ENCODE data around the gene RAVER2.

RAVER2 gene

DNA sequence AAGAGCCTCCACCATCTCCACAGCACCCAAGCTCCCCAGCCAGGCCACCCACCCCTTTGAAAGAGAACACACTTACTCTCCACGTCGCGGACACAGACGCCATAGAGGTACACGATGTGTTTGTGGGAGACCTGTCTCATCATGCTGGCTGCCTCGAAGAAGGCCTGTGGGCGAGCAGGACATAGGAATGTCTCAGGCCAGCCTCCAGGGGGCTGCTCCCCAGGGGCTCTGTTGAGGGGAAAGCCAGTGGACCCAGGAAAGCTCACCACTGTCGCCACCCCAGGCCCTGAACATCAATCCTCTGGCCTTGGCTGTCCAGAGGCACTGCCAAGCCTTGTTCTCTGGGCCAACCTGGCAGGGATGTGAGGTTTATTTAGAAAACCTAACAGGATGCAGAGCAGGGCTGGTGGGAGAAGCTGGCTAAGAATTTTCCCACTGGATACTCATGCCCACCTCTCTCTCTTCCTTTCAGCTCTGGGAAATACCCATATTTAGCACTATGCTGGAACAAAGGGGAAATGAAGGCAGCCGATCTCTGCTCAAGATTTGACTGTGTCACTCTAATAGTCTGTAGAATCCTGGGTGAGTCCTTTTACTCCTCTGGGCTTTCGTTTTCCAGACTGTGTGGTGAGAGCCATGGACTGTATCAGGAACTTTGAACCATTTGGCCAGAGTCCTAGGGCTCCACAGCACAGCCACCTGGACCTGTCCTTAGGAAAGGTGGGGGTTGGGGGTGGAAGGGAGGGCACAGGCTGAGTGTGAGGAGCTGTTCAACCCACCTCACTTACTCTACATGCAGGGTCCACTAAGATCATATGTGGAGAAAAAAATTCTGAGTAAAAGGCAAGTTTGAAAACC lies 101.9 kb downstream of the RAVER2 start:
- DNase-seq (ENCODE audit: low spot score): no peak

GRCh38 chr1:64847666-64848065 lies 102.8 kb downstream of the RAVER2 start:
- no peak for DNase-seq (ENCODE audit: low spot score)

DNA sequence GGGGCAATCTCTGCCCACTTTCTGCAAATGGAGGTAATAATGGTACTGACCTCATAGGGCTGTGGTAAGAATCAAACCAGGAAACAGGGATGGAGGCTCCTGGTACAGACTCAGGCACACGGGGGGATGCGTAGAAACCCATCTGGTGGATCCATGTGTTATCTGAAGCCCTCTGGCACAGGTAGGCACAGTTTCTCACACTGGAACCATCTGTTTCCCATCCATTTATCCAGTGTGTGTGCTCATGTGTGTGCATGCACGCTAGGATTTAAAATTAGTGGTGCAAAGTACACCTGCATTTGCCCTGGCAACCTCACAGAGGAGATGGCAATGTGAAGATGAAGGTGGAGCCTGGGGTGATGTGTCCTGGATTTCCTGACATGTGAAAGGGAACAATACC lies 103.3 kb downstream of the RAVER2 start:
- no peak for DNase-seq (ENCODE audit: low spot score)

DNA sequence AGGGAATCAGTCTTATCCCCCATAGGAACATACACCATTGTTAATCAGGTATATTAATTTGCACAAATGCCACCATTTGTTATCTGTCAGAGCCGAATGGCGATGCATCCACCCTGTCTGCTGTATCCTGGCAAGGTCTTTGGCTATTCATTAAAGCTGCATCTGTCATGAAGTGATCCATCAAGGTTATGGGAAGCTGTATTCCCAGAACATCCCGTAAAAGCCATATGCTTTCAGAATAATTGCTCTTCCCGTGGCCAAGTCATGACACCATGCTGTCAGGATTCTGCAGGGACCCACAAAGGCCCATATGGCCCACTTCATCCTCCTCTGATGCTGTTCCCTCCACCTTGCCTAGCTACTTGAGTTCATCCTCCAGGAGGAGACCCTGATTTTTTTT lies 103.9 kb downstream of the RAVER2 start:
- DNase-seq (ENCODE audit: low spot score): no peak

- DNase-seq (ENCODE audit: low spot score): no peak
Observed at GRCh38 chr1:64849942-64850341, 105.1 kb downstream of the RAVER2 start.

DNA sequence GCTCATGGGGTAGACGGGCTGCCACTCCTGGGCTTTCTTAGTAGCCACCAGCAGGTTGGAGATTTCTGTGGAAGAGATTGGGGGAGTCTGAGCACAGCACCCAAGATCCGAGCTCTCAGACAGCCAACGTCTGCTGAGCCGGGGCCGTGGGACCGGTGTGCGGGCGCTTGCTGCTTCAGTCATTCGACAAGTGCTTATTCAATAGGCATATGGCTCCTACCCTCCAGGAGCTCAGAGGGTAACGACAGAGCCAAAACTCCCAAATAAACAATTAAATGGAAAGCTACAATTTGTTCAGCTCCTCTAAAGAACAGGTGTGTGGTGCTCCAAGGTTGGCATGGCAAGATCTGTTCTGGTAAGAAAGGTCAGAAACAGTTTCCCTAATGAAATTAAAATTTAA lies 106.0 kb downstream of the RAVER2 start:
- DNase-seq (ENCODE audit: low spot score): no peak

DNA sequence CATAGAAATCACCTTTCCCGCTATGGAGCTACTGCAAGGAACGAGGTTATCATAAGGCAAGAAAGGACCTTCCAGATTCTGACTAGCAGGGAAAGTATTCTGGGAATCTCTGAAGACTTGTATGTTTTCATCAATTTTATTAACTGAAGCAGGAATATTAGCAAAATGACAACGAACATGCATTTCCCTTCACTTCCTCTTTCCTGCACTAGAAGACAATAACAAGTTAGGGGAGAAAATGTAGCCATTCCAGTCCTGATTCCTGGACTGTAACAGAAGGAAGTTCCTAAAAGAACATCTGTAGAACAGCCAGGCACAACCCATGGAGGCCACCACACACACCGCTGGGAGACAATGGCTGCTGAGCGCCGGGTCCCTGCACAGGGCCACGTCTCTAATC lies 106.8 kb downstream of the RAVER2 start:
- DNase-seq (ENCODE audit: low spot score): no peak

DNA sequence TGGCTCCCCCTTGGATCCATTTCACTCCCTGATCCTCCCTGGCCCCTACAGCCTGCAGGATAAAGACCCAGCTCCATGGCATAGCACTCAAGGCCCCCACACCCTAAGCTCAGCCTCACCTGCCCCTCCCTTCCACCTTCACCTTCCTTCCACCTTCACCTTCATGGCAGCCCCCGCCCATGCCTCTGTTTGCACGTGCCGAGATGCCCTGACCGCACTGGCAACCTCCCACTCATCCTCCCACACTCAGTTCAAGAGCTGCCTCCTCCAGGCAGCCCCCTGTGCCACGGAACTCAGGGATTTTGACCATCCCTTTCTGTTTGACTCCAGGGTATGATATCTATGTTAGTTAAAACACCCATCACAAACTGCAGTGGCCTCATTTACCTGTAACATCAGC lies 109.8 kb downstream of the RAVER2 start:
- DNase-seq (ENCODE audit: low spot score): no peak

DNA sequence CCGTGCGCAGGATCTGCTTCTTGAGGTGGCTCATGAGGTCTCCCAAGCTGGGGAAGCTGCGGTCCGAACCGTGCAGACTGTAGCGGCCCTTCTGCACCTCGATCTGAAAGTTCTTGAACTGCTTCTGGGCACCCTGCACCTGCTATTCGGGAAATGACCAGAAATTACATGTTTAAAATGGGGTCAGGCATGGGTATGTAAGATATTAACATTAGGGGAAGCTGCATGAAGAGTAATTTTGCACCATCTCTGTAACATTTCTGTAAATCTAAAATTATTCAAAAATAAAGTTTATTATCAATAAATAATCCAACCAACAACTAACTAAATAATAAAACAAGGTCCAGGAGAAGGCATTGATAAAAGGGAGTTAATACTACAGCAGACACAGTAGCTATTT lies 110.7 kb downstream of the RAVER2 start:
- no peak for DNase-seq (ENCODE audit: low spot score)

GRCh38 chr1:64856553-64856952 lies 111.7 kb downstream of the RAVER2 start:
- DNase-seq (ENCODE audit: low spot score): no peak

- no peak for DNase-seq (ENCODE audit: low spot score)
Observed at GRCh38 chr1:64857347-64857746, 112.5 kb downstream of the RAVER2 start.

DNA sequence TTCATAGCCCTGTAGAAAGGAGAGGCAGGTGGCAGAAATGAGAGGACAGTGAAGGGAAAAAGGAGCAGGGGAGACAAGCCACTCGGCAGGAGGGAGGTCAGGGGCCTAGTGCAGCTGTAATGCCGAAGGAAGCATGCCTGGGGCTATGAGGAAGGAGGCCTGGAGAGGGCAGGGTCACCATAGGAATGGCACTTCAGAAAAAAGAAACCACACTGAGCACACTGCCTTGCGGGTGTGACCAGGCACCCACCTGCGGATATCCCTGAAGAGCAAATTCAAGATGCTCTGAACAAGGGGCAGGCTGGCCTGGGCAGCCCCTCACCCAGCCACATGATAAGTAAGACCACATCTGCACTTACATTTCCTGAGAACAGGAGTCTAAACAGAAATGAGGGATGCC lies 116.7 kb downstream of the RAVER2 start:
- no peak for DNase-seq (ENCODE audit: low spot score)

DNA sequence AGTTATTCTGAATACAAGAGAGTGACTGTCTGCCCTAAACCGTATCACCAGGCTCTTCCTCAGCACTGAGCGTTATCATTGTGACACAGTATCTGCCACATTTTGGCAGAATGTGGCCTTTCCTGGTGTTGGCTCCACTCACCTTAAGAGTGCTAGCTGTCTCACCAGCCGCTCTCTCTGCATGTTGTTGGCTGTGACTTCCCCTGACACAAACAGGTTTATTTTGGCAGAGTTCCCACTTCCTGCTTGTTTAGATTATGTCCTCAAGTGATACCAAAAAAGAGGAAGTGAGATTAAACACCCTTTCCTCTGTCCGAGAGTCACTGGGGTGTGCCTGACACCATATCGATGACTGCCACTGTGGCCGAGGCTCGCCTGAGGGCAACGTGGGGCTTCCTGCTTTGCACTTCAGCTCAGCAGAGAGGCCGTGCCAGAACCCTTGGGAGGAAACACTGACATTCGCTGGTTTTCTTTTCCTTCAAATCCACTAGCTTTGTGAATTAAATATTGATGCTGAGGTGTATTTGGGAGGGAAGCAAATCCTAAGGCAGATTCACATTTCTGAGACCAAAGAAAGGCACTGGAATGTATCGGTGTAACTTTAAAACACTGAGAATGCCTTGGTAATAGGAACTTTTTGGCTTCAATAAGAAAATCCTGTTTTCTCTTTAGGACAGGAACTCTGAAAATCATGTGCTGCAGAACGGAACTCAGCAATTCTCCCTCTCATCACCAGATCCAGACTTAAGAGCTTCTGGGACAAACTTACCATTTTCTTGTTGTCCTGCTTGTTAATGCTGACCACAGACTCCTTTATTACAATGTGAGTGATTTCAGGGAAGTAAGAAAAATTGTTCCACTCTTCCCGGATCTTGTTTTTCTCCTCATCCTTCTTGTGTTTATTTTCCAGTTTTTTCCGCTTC lies 119.4 kb downstream of the RAVER2 start:
- no peak for DNase-seq (ENCODE audit: low spot score)

DNA sequence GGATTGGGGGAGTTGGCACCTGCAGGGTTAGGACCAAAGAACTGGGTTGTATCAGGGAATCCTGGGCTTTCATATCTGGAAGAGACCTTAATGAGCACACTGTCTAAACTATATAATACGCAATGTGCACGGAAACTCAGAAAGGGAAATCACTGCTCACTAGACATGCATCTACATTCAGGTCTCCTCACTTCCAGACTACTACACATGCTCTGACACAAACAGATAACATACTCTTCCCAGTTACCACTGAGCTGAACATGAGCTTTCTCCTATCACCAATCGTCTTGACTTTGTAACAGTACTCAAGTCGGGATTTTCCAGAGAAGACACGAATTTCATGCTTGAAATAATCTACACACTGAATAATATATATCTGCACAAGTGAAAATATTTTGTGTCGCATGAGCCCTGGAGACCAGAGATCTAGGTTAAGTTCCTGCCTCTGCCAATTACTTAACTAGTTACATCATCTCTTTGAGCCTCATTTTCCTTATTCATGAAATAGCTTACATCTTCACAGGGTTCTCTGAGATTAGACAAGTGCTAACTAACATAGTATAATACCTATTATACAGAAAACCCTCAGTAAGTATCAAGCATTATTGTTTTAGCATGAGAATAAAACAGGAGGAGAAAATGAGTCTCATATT lies 120.4 kb downstream of the RAVER2 start:
- no peak for DNase-seq (ENCODE audit: low spot score)

- DNase-seq (ENCODE audit: low spot score): no peak
Observed at GRCh38 chr1:64866689-64867088, 121.8 kb downstream of the RAVER2 start.

GRCh38 chr1:64867266-64867665 lies 122.4 kb downstream of the RAVER2 start:
- no peak for DNase-seq (ENCODE audit: low spot score)

GRCh38 chr1:64871256-64871655 lies 126.4 kb downstream of the RAVER2 start:
- no peak for DNase-seq (ENCODE audit: low spot score)

DNA sequence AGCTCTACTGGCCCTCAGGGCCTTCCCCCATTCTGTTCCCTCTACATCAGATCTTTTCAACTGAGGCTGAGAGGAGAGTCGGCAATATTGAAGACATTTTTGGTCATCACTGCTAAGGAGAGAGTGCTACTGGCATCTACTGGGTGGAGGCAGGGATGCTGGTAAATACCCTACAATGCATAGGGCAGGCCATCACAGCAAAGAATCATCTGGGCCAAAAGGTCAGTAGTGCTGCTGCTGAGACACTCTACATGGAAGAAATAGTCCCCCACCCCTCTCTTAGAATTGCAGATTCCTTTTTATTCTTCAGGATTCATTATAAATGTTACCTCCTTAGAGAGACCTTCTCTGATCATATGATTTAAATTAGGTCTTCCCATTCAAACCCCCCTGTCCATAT lies 127.2 kb downstream of the RAVER2 start:
- DNase-seq (ENCODE audit: low spot score): no peak

- no peak for DNase-seq (ENCODE audit: low spot score)
Observed at GRCh38 chr1:64873576-64873975, 128.7 kb downstream of the RAVER2 start.

DNA sequence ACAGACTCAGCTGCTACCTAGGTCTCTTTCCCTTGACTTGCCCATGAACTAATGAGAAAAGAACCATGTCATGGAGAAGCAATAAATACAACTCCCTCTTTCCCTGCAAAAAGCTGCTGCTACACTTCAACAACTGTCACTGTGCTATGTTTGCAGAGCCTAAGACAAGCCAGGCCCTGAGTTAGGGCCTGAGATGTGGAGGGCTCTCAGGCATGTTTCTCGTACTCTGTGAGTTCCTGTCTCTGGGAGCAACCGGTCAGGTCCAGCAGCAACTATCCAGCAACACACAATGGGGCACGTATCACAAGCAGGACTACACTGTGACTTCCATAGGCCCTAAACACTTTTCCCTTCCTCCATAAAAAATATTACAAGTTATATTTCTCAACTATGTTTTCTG lies 129.8 kb downstream of the RAVER2 start:
- DNase-seq (ENCODE audit: low spot score): no peak

GRCh38 chr1:64875101-64875500 lies 130.2 kb downstream of the RAVER2 start:
- no peak for DNase-seq (ENCODE audit: low spot score)

- DNase-seq (ENCODE audit: low spot score): no peak
Observed at GRCh38 chr1:64875606-64876005, 130.7 kb downstream of the RAVER2 start.

DNA sequence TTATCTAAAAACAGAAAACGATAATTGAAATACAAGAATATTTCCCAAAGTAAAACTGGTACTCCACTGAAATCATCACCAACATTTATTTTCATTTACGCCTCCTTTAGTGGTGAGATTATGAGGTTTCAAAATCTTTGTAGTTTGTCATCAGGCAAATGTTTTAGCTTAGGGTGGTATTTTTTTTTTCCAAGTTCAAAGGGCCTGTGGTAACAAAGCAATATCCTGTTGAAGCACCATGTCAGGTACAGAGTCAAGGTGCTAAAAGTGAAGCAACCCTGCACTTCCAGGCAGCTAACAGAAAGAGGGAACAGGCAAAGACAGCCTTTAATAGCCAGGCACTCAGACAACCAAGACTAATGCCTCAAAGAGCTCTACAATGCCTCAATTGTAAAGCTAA lies 132.3 kb downstream of the RAVER2 start:
- no peak for DNase-seq (ENCODE audit: low spot score)
